ENCODE data around the gene AK5. TPM values are rescaled to one million over a fixed set of nuclear protein-coding genes. Genes with fewer than 3 reads are reported as not detected.
"Not testable (repeated sequence)": the region's sequence is repeated elsewhere in the genome, so short reads cannot be mapped to it uniquely, and the experiment has no call there.

The AK5 gene
- total RNA-seq, 4 donors from 2014 or later, result 16.7 to 21.3 (median 20.0) TPM

GRCh38 chr1:77524038-77524437 is 242.2 kb downstream of the AK5 start:
- H3K36me3 ChIP-seq, result peaks cover 0 to 17% (median 0%) of the 10 kb centered on the region in 3 donors
- H3K9me3 ChIP-seq, result peaks cover 0 to under 1% (median 0%) of the 10 kb centered on the region in 4 donors
- TF ChIP-seq EP300 (IDR thresholded peaks at IDR 0.05), result no peak
- no peak for TF ChIP-seq CTCF (IDR thresholded peaks at IDR 0.05)
- TF ChIP-seq POLR2A (IDR thresholded peaks at IDR 0.05), result no peak
- no peak for DNase-seq (ENCODE audit: low spot score in 2 of 2)
- no peaks in the 10 kb centered on the region for H3K27me3 ChIP-seq
- no peak overlapping the region for H3K4me3 ChIP-seq
- H3K4me1 ChIP-seq, result no peaks in the 10 kb centered on the region
- H3K27ac ChIP-seq, result no peak overlapping the region
- 95 to 97% methylated on average over 3 of the region's 3 CpGs for WGBS, 2 donors

GRCh38 chr1:77531149-77531548 is 249.3 kb downstream of the AK5 start:
- DNase-seq (ENCODE audit: low spot score in 2 of 2); H3K9me3 ChIP-seq; H3K27ac ChIP-seq; H3K27me3 ChIP-seq; H3K4me3 ChIP-seq; H3K36me3 ChIP-seq: not testable (repeated sequence)
- 94 to 98% methylated on average over 8 of the region's 8 CpGs for WGBS, 2 donors
- peaks cover 0 to 13% (median 4%) of the 10 kb centered on the region in 4 donors for H3K4me1 ChIP-seq

GRCh38 chr1:77531596-77532280 is 249.9 kb downstream of the AK5 start:
- WGBS, 2 donors, result 99 to 100% methylated on average over 21 to 23 of the region's 49 CpGs

GRCh38 chr1:77532641-77533040 is 250.8 kb downstream of the AK5 start:
- Histone ChIP-seq H3K4me1 (peaks cover 0 to 13% (median 4%) of the 10 kb centered on the region in 4 donors), H3K27me3 (no peaks in the 10 kb centered on the region), H3K9me3 (no peaks in the 10 kb centered on the region), H3K36me3 (no peaks in the 10 kb centered on the region), H3K4me3 (no peak overlapping the region), H3K27ac (no peak overlapping the region)
- no peak for TF ChIP-seq POLR2A (IDR thresholded peaks at IDR 0.05)
- no peak for TF ChIP-seq CTCF (IDR thresholded peaks at IDR 0.05)
- TF ChIP-seq EP300 (IDR thresholded peaks at IDR 0.05), result no peak
- no peak for DNase-seq (ENCODE audit: low spot score in 2 of 2)
- 74% methylated on average over 4 of the region's 4 CpGs for WGBS, 2 donors

More at GRCh38 chr1:77531596-77532280, 249.9 kb downstream of the AK5 start:
- peaks cover 0 to 13% (median 4%) of the 10 kb centered on the region in 4 donors for H3K4me1 ChIP-seq
- not testable (repeated sequence) for H3K36me3 ChIP-seq; H3K4me3 ChIP-seq; H3K27me3 ChIP-seq; H3K9me3 ChIP-seq; DNase-seq (ENCODE audit: low spot score in 2 of 2); H3K27ac ChIP-seq

- Histone ChIP-seq H3K27ac (peak overlapping the region in 1 of 4 donors; percentile 25), H3K36me3 (no peaks in the 10 kb centered on the region), H3K9me3 (no peaks in the 10 kb centered on the region), H3K4me3 (no peak overlapping the region), H3K27me3 (no peaks in the 10 kb centered on the region), H3K4me1 (peaks cover 0 to 18% (median 4%) of the 10 kb centered on the region in 4 donors)
- no peak for TF ChIP-seq POLR2A (IDR thresholded peaks at IDR 0.05)
- peak; percentile 79 to 90 (median 84) for TF ChIP-seq CTCF (IDR thresholded peaks at IDR 0.05)
- no peak for DNase-seq (ENCODE audit: low spot score in 2 of 2)
- WGBS, 2 donors, result 24 to 26% methylated on average over 11 of the region's 11 CpGs
These were observed 252.0 kb downstream of the AK5 start for GRCh38 chr1:77533660-77534305.

- H3K9me3 ChIP-seq, result no peaks in the 10 kb centered on the region
- WGBS, 2 donors, result 74 to 77% methylated on average over 5 of the region's 5 CpGs
- no peak overlapping the region for H3K27ac ChIP-seq
- no peak for DNase-seq (ENCODE audit: low spot score in 2 of 2)
- H3K27me3 ChIP-seq, result no peaks in the 10 kb centered on the region
- peaks cover 0 to 25% (median 4%) of the 10 kb centered on the region in 4 donors for H3K4me1 ChIP-seq
- TF ChIP-seq POLR2A (IDR thresholded peaks at IDR 0.05), result no peak
- TF ChIP-seq CTCF (IDR thresholded peaks at IDR 0.05), result no peak
- H3K4me3 ChIP-seq, result no peak overlapping the region
- no peaks in the 10 kb centered on the region for H3K36me3 ChIP-seq
These were observed 252.6 kb downstream of the AK5 start for GRCh38 chr1:77534456-77534855.

All from tibial nerve (tissue), 4 donors.